ENCODE measurements around the gene NTSR1.

Gene NTSR1

GRCh38 chr20:62726716-62727583 lies 18.3 kb downstream of the NTSR1 start:
- no peak for DNase-seq (ENCODE audit: low spot score)

DNA sequence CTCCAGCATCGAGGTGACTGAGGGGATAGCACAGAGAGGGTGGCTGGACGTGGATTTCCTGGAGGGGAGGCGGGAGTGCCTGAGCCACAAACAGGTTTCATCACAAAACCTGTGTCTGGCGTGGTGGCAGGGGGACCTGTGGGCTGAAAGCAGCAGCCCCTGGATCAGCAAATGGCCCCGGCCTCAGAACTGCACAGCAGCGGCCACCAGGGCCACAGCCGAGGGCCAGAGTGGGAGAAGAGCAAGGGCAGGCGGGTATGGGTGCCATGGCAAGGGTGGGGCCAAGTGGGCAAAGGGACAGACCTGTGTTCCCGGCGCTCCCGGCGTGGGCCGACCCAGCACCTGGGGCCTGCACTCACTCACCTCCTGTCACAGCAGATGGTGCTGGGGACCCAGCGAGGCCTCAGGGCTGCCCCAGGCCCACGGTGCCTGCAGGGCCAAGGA lies 19.0 kb downstream of the NTSR1 start:
- DNase-seq (ENCODE audit: low spot score): no peak

GRCh38 chr20:62728028-62728780 lies 19.6 kb downstream of the NTSR1 start:
- no peak for DNase-seq (ENCODE audit: low spot score)

- no peak for DNase-seq (ENCODE audit: low spot score)
Observed at GRCh38 chr20:62728781-62729300, 20.2 kb downstream of the NTSR1 start.

DNA sequence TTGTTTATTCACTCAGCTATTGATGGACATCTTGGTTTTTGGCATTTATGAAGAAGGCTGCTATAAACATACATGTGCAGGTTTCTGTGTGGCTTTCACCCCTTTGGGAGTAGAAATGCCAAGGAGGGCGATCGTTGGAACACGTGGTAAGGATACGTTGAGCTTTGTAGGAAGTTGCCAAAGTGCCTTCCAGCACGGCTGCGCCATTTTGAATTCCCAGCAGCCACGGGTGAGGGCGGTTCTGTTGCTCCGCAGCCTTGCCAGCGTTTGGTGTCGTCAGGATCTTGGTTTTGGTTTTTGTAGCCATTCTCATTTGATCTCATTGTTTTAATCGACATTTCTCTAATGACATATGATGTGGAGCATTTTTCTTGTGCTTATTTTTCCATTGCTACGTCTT lies 21.8 kb downstream of the NTSR1 start:
- DNase-seq (ENCODE audit: low spot score): no peak

- DNase-seq (ENCODE audit: low spot score): no peak
Observed at GRCh38 chr20:62732031-62732760, 23.6 kb downstream of the NTSR1 start.

GRCh38 chr20:62732842-62733525 lies 24.3 kb downstream of the NTSR1 start:
- no peak for DNase-seq (ENCODE audit: low spot score)

- DNase-seq (ENCODE audit: low spot score): no peak
Observed at GRCh38 chr20:62733526-62733842, 24.8 kb downstream of the NTSR1 start.

DNA sequence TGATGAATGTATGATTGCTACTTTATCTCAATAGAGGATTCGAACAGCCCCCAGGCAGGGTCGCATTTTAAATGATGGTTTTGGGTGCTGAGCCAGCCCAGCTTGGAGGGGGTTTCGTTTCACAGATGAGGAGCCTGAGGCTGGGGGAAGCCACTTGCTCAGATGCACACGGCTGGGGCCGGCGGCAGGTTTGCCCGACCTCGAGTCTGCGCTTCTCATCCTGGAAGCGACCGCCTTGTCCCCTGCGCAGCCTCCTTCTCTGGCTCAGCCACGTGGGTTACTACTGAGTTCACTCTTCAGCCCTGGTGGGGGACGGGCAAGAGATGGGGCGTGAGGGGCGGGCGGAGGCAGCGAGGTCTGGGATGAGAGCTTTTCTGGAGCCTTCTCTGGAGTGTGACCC lies 25.3 kb downstream of the NTSR1 start:
- no peak for DNase-seq (ENCODE audit: low spot score)

GRCh38 chr20:62734326-62734725 lies 25.7 kb downstream of the NTSR1 start:
- DNase-seq (ENCODE audit: low spot score): no peak

DNA sequence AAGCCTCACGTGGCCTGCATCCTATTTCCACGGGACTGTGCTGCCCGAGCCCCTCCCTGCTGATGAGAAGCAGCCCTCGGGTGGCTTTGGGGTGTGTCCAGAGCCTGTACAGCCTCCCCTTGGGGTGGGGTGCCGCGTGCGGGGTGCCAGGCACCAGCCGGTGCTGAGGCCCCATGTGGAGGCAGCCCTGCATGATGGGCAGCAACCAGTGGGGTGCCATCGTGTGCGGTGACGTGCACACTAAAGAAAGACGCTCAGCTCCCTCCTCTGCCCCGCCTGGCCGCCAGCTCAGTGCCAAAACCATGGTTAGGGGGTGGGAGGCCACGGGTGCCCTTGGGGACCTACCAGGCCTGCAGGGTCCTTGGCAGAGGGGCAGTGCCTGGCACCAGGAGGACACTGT lies 26.2 kb downstream of the NTSR1 start:
- DNase-seq (ENCODE audit: low spot score): no peak

- DNase-seq (ENCODE audit: low spot score): no peak
Observed at GRCh38 chr20:62735331-62735821, 26.7 kb downstream of the NTSR1 start.

GRCh38 chr20:62736026-62736406 lies 27.4 kb downstream of the NTSR1 start:
- DNase-seq (ENCODE audit: low spot score): no peak

DNA sequence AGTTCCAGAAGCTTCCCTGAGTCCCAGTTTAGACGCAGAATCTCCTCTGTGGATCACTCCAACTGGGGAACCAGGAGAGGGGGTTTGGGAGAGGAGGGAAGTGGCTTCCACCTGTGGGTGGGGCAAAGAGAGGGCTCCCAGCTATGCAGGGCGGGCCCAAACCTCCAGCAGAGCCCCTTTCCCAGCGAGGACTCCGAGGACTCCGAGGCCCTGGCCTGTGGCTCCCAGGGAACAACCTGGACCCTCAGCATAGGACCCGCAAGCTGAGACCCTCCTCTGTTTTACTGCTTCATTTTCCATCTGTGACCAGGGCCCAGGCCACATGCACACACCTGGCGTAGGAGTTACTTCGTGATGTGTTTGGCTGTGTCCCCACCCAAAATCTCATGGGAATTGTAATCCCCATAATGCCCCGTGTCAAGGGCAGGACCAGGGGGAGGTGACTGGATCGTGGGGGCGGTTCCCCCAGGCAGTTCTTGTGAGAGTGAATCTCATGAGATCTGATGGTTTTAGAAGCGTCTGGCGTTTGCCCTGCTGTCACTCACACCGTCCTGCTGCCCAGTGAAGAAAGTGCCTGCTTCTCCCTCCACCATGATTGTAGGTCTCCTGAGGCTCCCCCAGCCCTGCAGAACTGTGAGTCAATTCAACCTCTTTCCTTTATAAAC lies 27.9 kb downstream of the NTSR1 start:
- DNase-seq (ENCODE audit: low spot score): no peak

GRCh38 chr20:62737271-62737811 lies 28.7 kb downstream of the NTSR1 start:
- no peak for DNase-seq (ENCODE audit: low spot score)

DNA sequence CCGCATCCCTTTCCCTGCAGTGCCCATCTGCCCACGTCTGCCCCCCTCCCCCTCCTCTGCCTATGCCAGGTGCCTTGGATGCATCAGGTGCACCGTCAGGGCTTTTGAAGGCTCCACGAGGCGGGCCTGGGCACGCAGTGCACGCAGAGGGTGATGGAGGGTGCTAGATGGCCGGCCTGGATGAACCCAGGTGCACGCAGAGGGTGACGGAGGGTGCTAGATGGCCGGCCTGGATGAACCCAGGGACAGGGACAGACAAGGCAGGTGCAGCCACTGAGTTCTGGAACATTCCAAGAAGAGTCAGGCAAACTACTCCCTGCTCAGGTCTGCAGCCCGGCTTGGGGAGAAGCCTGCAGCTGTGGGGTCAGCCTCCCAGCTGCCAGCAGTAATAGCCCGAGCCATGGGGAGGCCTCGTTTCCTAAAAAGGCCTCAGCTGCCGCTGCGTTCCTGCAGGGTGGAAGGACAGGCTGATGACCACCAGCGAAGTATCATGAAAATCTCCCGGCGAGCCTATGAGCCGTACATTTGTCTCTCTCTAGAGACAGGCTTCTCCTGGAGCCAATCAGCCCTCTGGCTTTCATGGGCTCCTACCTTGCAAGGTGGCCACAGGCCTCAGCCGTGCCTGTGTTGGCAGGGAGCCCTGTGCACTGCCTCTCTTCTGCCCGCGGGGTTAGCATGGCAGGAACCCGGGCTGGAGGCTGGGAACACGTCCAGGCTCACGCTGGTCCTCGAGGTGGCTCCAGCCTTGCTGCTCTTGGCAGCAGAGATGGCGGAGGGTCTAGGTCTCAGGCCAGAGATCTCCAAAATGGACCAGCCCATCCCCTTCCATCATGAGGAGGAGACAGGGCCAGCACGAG lies 29.6 kb downstream of the NTSR1 start:
- no peak for DNase-seq (ENCODE audit: low spot score)

- no peak for DNase-seq (ENCODE audit: low spot score)
Observed at GRCh38 chr20:62739067-62739466, 30.4 kb downstream of the NTSR1 start.

- DNase-seq (ENCODE audit: low spot score): no peak
Observed at GRCh38 chr20:62739581-62740285, 31.1 kb downstream of the NTSR1 start.

Measured in AG08396 (cell line).